ENCODE data around the gene ARHGAP19. TPM values are rescaled to one million over a fixed set of nuclear protein-coding genes. Genes with fewer than 3 reads are reported as not detected.

The ARHGAP19 gene
- total RNA-seq, 4 donors from 2014 or later = 7.0 to 11.0 (median 8.5) TPM

- H3K4me3 ChIP-seq (replicated peaks in 1 of 3) = no peak overlapping the region
- 92 to 94% methylated on average over 1 of the region's 1 CpG for WGBS, 2 donors
- H3K27me3 ChIP-seq = no peaks in the 10 kb centered on the region
- intact Hi-C loops (cut with DNase I) = no loop called here
- H3K36me3 ChIP-seq = no peaks in the 10 kb centered on the region
- DNase-seq = no peak
- TF ChIP-seq POLR2A (IDR thresholded peaks at IDR 0.05) = no peak
- TF ChIP-seq CTCF (IDR thresholded peaks at IDR 0.05) = no peak
- H3K4me1 ChIP-seq = no peaks in the 10 kb centered on the region
- H3K9me3 ChIP-seq = no peaks in the 10 kb centered on the region
- no peak overlapping the region for H3K27ac ChIP-seq
These were observed 63.0 kb downstream of the ARHGAP19 start for GRCh38 chr10:97229322-97230015.

- 94 to 100% methylated on average over 1 of the region's 1 CpG for WGBS, 2 donors
- H3K4me1 ChIP-seq = no peaks in the 10 kb centered on the region
- TF ChIP-seq CTCF (IDR thresholded peaks at IDR 0.05) (no peak), POLR2A (IDR thresholded peaks at IDR 0.05) (no peak)
- DNase-seq = no peak
- no peak overlapping the region for H3K4me3 ChIP-seq (replicated peaks in 1 of 3)
- intact Hi-C loops (cut with DNase I) = no loop called here
- no peaks in the 10 kb centered on the region for H3K9me3 ChIP-seq
- no peaks in the 10 kb centered on the region for H3K27me3 ChIP-seq
- no peak overlapping the region for H3K27ac ChIP-seq
- no peaks in the 10 kb centered on the region for H3K36me3 ChIP-seq
These were observed 63.7 kb downstream of the ARHGAP19 start for GRCh38 chr10:97228775-97229157.

GRCh38 chr10:97228130-97228774 lies 64.2 kb downstream of the ARHGAP19 start:
- DNase-seq = no peak
- no peaks in the 10 kb centered on the region for H3K36me3 ChIP-seq
- no peak overlapping the region for H3K4me3 ChIP-seq (replicated peaks in 1 of 3)
- TF ChIP-seq CTCF (IDR thresholded peaks at IDR 0.05) (no peak), POLR2A (IDR thresholded peaks at IDR 0.05) (no peak)
- WGBS, 2 donors = 80 to 90% methylated on average over 3 of the region's 3 CpGs
- H3K9me3 ChIP-seq = no peaks in the 10 kb centered on the region
- intact Hi-C loops (cut with DNase I) = no loop called here
- no peak overlapping the region for H3K27ac ChIP-seq
- H3K27me3 ChIP-seq = no peaks in the 10 kb centered on the region
- no peaks in the 10 kb centered on the region for H3K4me1 ChIP-seq

GRCh38 chr10:97226398-97226797 lies 66.0 kb downstream of the ARHGAP19 start:
- Histone ChIP-seq H3K4me1 (no peaks in the 10 kb centered on the region), H3K9me3 (no peaks in the 10 kb centered on the region), H3K27ac (no peak overlapping the region), H3K27me3 (no peaks in the 10 kb centered on the region), H3K36me3 (no peaks in the 10 kb centered on the region), H3K4me3 (replicated peaks in 1 of 3) (no peak overlapping the region)
- TF ChIP-seq POLR2A (IDR thresholded peaks at IDR 0.05) = no peak
- TF ChIP-seq CTCF (IDR thresholded peaks at IDR 0.05) = no peak
- DNase-seq = no peak
- WGBS, 2 donors = 91 to 94% methylated on average over 4 of the region's 4 CpGs
- intact Hi-C loops (cut with DNase I) = no loop called here

Data from thyroid gland (tissue), 4 donors.